CD14-positive monocyte (primary cell): Measurements from ENCODE around the gene ANKRD13D. TPM values are rescaled to one million over a fixed set of nuclear protein-coding genes. Genes with fewer than 3 reads are reported as not detected.

Experiments
- DNase-seq, 3 donors: peaks; one replicate each; pipeline ENCODE4 v3.0.0-alpha.2; 2011 to 2022
- H2AFZ ChIP-seq: 2 replicates; pipeline ENCODE4 v1.6.0; 2012; ENCODE audit warnings: mild to moderate bottlenecking, low read depth, low read length, inconsistent platforms; ENCODE audit not compliant: insufficient read depth, poor library complexity, severe bottlenecking
- H3K27ac ChIP-seq, 2 donors: 1 replicate in 1 of 2; 2 replicates in 1 of 2; pipeline ENCODE4 v1.5.1; 2012 to 2013; ENCODE audit warnings: low read length in 2 of 2, control low read depth in 1 of 2, inconsistent platforms in 1 of 2, low read depth in 1 of 2, mild to moderate bottlenecking in 1 of 2
- H3K27me3 ChIP-seq, 2 donors: one replicate each; pipeline versions ENCODE4 v1.6.0 to v1.6.1; 2011 to 2013; ENCODE audit warnings: low read length in 2 of 2; ENCODE audit not compliant: control insufficient read depth in 2 of 2, insufficient read depth in 2 of 2
- H3K36me3 ChIP-seq, 2 donors: replicated peaks in 1 of 2; 1 replicate in 1 of 2; 2 replicates in 1 of 2; pipeline versions ENCODE4 v1.5.1 to v1.6.1; 2012 to 2013; ENCODE audit warnings: low read length in 2 of 2, control low read depth in 1 of 2, inconsistent platforms in 1 of 2, mild to moderate bottlenecking in 1 of 2; ENCODE audit not compliant: insufficient read depth in 2 of 2, control insufficient read depth in 1 of 2
- H3K4me1 ChIP-seq, 2 donors: 1 replicate in 1 of 2; 2 replicates in 1 of 2; pipeline versions ENCODE4 v1.5.1 to v1.6.1; 2012 to 2013; ENCODE audit warnings: low read length in 2 of 2, control low read depth in 1 of 2, inconsistent platforms in 1 of 2, mild to moderate bottlenecking in 1 of 2, moderate library complexity in 1 of 2; ENCODE audit not compliant: insufficient read depth in 2 of 2, control insufficient read depth in 1 of 2
- H3K4me2 ChIP-seq: replicated peaks from 2 replicates; pipeline ENCODE3; 2012; ENCODE audit warnings: low read length, moderate library complexity, mild to moderate bottlenecking; ENCODE audit not compliant: poor library complexity, severe bottlenecking; ENCODE audit errors: extremely low read depth
- H3K4me3 ChIP-seq, 3 experiments: fragments of 200-600 bp in 1 of 3; sonication (generic) in 1 of 3; replicated peaks in 1 of 3; 1 replicate in 2 of 3; 2 replicates in 1 of 3; pipeline ENCODE4 v1.5.1; 2011 to 2013; ENCODE audit warnings: low read length in 3 of 3, mild to moderate bottlenecking in 3 of 3, control low read depth in 2 of 3, low read depth in 2 of 3, inconsistent platforms in 1 of 3, moderate library complexity in 1 of 3
- H3K79me2 ChIP-seq: 2 replicates; pipeline ENCODE4 v1.6.0; 2012; ENCODE audit warnings: mild to moderate bottlenecking, control low read depth, inconsistent platforms, low read length, moderate library complexity; ENCODE audit not compliant: insufficient read depth
- H3K9ac ChIP-seq: 2 replicates; pipeline ENCODE4 v1.6.0; 2017; ENCODE audit warnings: low read length, mild to moderate bottlenecking; ENCODE audit not compliant: insufficient read depth, poor library complexity, severe bottlenecking
- H3K9me3 ChIP-seq, 2 donors: replicated peaks in 1 of 2; 1 replicate in 1 of 2; 2 replicates in 1 of 2; pipeline versions ENCODE4 v1.5.1 to v1.6.1; 2012 to 2013; ENCODE audit warnings: low read length in 2 of 2, control low read depth in 1 of 2; ENCODE audit not compliant: control insufficient read depth in 1 of 2, insufficient read depth in 1 of 2
- H4K20me1 ChIP-seq: 2 replicates; pipeline ENCODE4 v1.6.0; 2012; ENCODE audit warnings: mild to moderate bottlenecking, low read length, control low read depth, moderate library complexity; ENCODE audit not compliant: insufficient read depth
- H3K27ac Mint-ChIP-seq, 7 donors: one replicate each; pipeline ENCODE4 v1.8.0; 2020; ENCODE audit warnings: mild to moderate bottlenecking in 7 of 7, mixed read lengths in 7 of 7, moderate library complexity in 6 of 7, inconsistent platforms in 2 of 7
- H3K27me3 Mint-ChIP-seq, 3 donors: one replicate each; pipeline ENCODE4 v1.8.0; 2021 to 2022; ENCODE audit warnings: low read depth in 3 of 3, mild to moderate bottlenecking in 3 of 3, mixed read lengths in 3 of 3, moderate library complexity in 3 of 3, inconsistent platforms in 1 of 3
- H3K36me3 Mint-ChIP-seq, 2 donors: one replicate each; pipeline ENCODE4 v1.8.0; 2020; ENCODE audit warnings: mixed read lengths in 2 of 2, inconsistent platforms in 1 of 2, mild to moderate bottlenecking in 1 of 2
- H3K4me1 Mint-ChIP-seq: one replicate; pipeline ENCODE4 v1.8.0; 2020; ENCODE audit warnings: mild to moderate bottlenecking, mixed read lengths
- H3K4me3 Mint-ChIP-seq, 2 donors: one replicate each; pipeline ENCODE4 v1.8.0; 2020; ENCODE audit warnings: mild to moderate bottlenecking in 2 of 2, mixed read lengths in 2 of 2, moderate library complexity in 1 of 2
- H3K9me3 Mint-ChIP-seq, 7 donors: one replicate each; pipeline ENCODE4 v1.8.0; 2020 to 2022; ENCODE audit warnings: mixed read lengths in 7 of 7, mild to moderate bottlenecking in 6 of 7, moderate library complexity in 6 of 7, inconsistent platforms in 2 of 7
- CTCF ChIP-seq: fragments of 200-600 bp; IDR thresholded peaks from one replicate; pipeline ENCODE4 v1.8.0; 2022; ENCODE audit warnings: antibody characterized with exemption, mild to moderate bottlenecking
- WGBS: methylation state at CpG from one replicate; pipeline ENCODE4 v1.1.5; 2013; ENCODE audit warnings: missing lambda C conversion rate; ENCODE audit not compliant: insufficient coverage; 5-methylcytosine and 5-hydroxymethylcytosine counted together
- intact Hi-C, 2 donors: fragments of 100-400 bp; cut with micrococcal nuclease; formaldehyde crosslinking; loops; one replicate each; pipeline versions ENCODE4 v1.15.0 to v1.15.1; 2023
- polyA plus RNA-seq, 3 donors: library from polyadenylated mRNA; depleted of rRNA in 1 of 3; unstranded in 2 of 3; stranded (reverse) in 1 of 3; fragments of 300-500 nt in 2 of 3; fragments of >200 nt in 1 of 3; fragmentation: Illumina TruSeq in 2 of 3; gene quantifications; 1 replicate in 2 of 3; 2 replicates in 1 of 3; pipeline ENCODE4 v1.2.3, GENCODE V29; 2012 to 2021

ANKRD13D gene
- polyA plus RNA-seq, 3 donors = 9.1 to 389 (median 10.3) TPM

DNA sequence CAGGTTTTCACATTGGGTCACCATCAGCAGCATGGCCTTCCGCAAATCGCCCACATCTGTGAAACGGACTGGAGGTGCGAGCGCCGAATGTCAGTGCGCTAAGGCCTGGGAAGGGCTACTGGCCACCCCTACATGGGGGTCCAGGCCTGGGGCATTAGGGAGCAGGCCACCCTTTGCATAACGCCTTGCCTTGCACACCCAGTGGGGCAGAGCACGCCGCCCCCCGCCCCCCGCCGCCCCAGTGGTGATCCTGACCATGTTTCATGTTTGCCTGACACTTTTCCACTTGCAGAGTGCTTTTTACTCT, 20.2 kb upstream of the ANKRD13D start:
- H3K4me3 Mint-ChIP-seq = peak overlapping the region; percentile 98
- Histone ChIP-seq H3K4me3 (peak overlapping the region; percentile 75 to 98 (median 97)), H3K27ac (peak overlapping the region; percentile 92 to 99), H3K36me3 (peaks cover 40 to 42% of the 10 kb centered on the region in 2 donors), H2AFZ (no peak overlapping the region), H3K27me3 (no peaks in the 10 kb centered on the region), H3K9me3 (no peaks in the 10 kb centered on the region), H3K79me2 (peaks cover 96% of the 10 kb centered on the region), H3K4me2 (peak overlapping the region; percentile 93), H4K20me1 (peaks cover 68% of the 10 kb centered on the region), H3K4me1 (peaks cover 66 to 90% of the 10 kb centered on the region in 2 donors), H3K9ac (peak overlapping the region; percentile 58)
- TF ChIP-seq CTCF = no peak
- H3K4me1 Mint-ChIP-seq = peaks cover 81% of the 10 kb centered on the region
- H3K27me3 Mint-ChIP-seq = peaks cover 2 to 6% (median 3%) of the 10 kb centered on the region in 3 donors
- H3K9me3 Mint-ChIP-seq = peaks cover 0 to 2% (median 0%) of the 10 kb centered on the region in 7 donors
- DNase-seq = no peak
- peak overlapping the region; percentile 89 to 99 (median 95) for H3K27ac Mint-ChIP-seq
- intact Hi-C loops = loop anchor here (2.0 to 5.0 kb wide), 3 partner anchors 16 to 33 kb away; partner anchors contain the start of gene SSH3 (in 1 of the 2)
- WGBS = 36% methylated on average over 13 of the region's 13 CpGs
- peaks cover 45 to 68% of the 10 kb centered on the region in 2 donors for H3K36me3 Mint-ChIP-seq

DNA sequence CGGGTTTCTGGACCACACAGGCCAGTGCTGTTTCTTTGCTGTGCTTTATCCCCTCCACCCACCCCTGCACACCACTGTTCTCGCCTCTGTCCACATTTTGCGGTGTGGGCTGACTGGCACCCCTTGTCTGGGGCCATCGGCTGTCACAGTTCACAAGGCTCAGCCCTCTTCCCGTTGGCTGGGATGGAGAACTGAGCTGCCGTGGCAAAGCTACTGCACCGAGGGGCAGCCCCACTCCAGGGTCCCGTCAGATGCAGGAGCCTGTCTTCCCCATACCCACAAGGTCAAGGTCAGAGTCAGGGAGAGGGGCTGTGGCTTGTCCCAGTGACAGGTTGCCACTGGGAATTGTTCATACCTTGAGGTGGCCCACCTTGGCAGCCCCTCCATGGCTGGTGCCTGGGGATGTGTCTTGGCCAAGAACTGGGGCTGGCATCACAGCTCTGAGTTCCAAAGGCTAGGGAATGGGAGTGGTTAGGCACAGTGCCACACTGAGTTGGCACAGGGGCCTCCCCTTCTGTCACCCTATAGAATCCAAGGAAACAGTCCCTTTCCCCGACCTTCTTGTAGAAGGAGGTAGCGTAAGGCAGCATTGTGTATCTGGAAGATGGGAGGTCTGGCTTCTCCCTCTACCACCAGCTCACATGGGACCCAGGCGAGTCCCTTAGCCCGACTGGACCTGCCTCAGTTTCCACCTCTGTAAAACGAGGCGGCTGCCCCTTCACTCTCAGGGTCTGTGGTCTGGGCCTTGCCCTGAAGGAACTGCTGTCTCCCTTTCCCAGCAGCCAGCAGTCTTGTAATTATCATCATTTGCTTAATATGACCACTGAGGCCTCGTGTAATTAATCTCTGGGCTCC, 19.5 kb upstream of the ANKRD13D start:
- Mint-ChIP-seq H3K4me3 (peak overlapping the region; percentile 98), H3K9me3 (peaks cover 0 to 2% (median 0%) of the 10 kb centered on the region in 7 donors), H3K4me1 (peaks cover 81% of the 10 kb centered on the region), H3K36me3 (peaks cover 48 to 72% of the 10 kb centered on the region in 2 donors), H3K27me3 (peaks cover 2 to 6% (median 3%) of the 10 kb centered on the region in 3 donors), H3K27ac (peak overlapping the region; percentile 89 to 99 (median 94))
- peak overlapping the region; percentile 58 for H3K9ac ChIP-seq
- TF ChIP-seq CTCF = no peak
- H3K9me3 ChIP-seq = no peaks in the 10 kb centered on the region
- H3K4me1 ChIP-seq = peaks cover 71 to 90% of the 10 kb centered on the region in 2 donors
- H3K27ac ChIP-seq = peak overlapping the region; percentile 92 to 99
- DNase-seq = peak in 1 of 3 donors; percentile 40
- H2AFZ ChIP-seq = no peak overlapping the region
- H3K27me3 ChIP-seq = no peaks in the 10 kb centered on the region
- peaks cover 73% of the 10 kb centered on the region for H4K20me1 ChIP-seq
- H3K79me2 ChIP-seq = peaks cover 96% of the 10 kb centered on the region
- peak overlapping the region; percentile 75 to 98 (median 97) for H3K4me3 ChIP-seq
- H3K4me2 ChIP-seq = peak overlapping the region; percentile 93
- WGBS = 0% methylated on average over 11 of the region's 15 CpGs
- intact Hi-C loops = loop anchor here (2.0 to 10.0 kb wide), 5 partner anchors 15 to 235 kb away; partner anchors contain the start of genes CDK2AP2 (in 1 of the 2), CLCF1 (in 1 of the 2), PITPNM1 (in 1 of the 2) and SSH3 (in 1 of the 2)
- peaks cover 41 to 42% of the 10 kb centered on the region in 2 donors for H3K36me3 ChIP-seq
